Endothelial cell (in vitro differentiated cells): ENCODE results near the gene PC. TPM values are rescaled to one million over a fixed set of nuclear protein-coding genes. Genes with fewer than 3 reads are reported as not detected.
A peak's percentile ranks its signal among the peaks of the same experiment; 100 is the strongest.
"Not testable (repeated sequence)": the region's sequence is repeated elsewhere in the genome, so short reads cannot be mapped to it uniquely, and the experiment has no call there.

Experiments used
- DNase-seq: peaks from one replicate; pipeline ENCODE4 v3.0.0; 2021; ENCODE audit warnings: low spot score
- H3K27ac Mint-ChIP-seq: one replicate; pipeline ENCODE4 v1.8.0; 2021; ENCODE audit warnings: mixed read lengths, inconsistent platforms; ENCODE audit not compliant: unreplicated experiment
- H3K27me3 Mint-ChIP-seq: one replicate; pipeline ENCODE4 v1.8.0; 2021; ENCODE audit warnings: mild to moderate bottlenecking, moderate library complexity, mixed read lengths, inconsistent platforms; ENCODE audit not compliant: unreplicated experiment
- H3K36me3 Mint-ChIP-seq: one replicate; pipeline ENCODE4 v1.8.0; 2021; ENCODE audit warnings: mild to moderate bottlenecking, low read depth, mixed read lengths, inconsistent platforms; ENCODE audit not compliant: unreplicated experiment
- H3K4me1 Mint-ChIP-seq: one replicate; pipeline ENCODE4 v1.8.0; 2021; ENCODE audit warnings: mild to moderate bottlenecking, mixed read lengths, inconsistent platforms; ENCODE audit not compliant: unreplicated experiment
- H3K4me3 Mint-ChIP-seq: one replicate; pipeline ENCODE4 v1.8.0; 2021; ENCODE audit warnings: mild to moderate bottlenecking, mixed read lengths, inconsistent platforms; ENCODE audit not compliant: unreplicated experiment
- H3K9me3 Mint-ChIP-seq: one replicate; pipeline ENCODE4 v1.8.0; 2021; ENCODE audit warnings: mixed read lengths, inconsistent platforms; ENCODE audit not compliant: unreplicated experiment
- long read RNA-seq: library from polyadenylated mRNA; unstranded; transcript quantifications from one replicate; pipeline ENCODE4 v2.0.0, GENCODE V29; 2020; ENCODE audit not compliant: unreplicated experiment
- total RNA-seq: library from RNA; stranded (reverse); fragmentation: NEBNext Ultra II Directional; extraction: Animal tissue kit (Norgen Biotek cat#: 25700); gene quantifications from one replicate; pipeline ENCODE4 v1.2.1, GENCODE V29; 2021; ENCODE audit not compliant: unreplicated experiment
- TF ChIP-seq, protein P1 (sequence below): fragments of 200-600 bp; sonication (generic); IDR thresholded peaks from one replicate; pipeline ENCODE4 v1.5.0; 2021; ENCODE audit warnings: antibody characterized with exemption; ENCODE audit not compliant: unreplicated experiment

PC gene, protein sequence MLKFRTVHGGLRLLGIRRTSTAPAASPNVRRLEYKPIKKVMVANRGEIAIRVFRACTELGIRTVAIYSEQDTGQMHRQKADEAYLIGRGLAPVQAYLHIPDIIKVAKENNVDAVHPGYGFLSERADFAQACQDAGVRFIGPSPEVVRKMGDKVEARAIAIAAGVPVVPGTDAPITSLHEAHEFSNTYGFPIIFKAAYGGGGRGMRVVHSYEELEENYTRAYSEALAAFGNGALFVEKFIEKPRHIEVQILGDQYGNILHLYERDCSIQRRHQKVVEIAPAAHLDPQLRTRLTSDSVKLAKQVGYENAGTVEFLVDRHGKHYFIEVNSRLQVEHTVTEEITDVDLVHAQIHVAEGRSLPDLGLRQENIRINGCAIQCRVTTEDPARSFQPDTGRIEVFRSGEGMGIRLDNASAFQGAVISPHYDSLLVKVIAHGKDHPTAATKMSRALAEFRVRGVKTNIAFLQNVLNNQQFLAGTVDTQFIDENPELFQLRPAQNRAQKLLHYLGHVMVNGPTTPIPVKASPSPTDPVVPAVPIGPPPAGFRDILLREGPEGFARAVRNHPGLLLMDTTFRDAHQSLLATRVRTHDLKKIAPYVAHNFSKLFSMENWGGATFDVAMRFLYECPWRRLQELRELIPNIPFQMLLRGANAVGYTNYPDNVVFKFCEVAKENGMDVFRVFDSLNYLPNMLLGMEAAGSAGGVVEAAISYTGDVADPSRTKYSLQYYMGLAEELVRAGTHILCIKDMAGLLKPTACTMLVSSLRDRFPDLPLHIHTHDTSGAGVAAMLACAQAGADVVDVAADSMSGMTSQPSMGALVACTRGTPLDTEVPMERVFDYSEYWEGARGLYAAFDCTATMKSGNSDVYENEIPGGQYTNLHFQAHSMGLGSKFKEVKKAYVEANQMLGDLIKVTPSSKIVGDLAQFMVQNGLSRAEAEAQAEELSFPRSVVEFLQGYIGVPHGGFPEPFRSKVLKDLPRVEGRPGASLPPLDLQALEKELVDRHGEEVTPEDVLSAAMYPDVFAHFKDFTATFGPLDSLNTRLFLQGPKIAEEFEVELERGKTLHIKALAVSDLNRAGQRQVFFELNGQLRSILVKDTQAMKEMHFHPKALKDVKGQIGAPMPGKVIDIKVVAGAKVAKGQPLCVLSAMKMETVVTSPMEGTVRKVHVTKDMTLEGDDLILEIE
- total RNA-seq, result 5.8 TPM
- long read RNA-seq, full-length matches to known transcripts, result 1 of 3 reads
- long read RNA-seq, partial matches to known transcripts, result 1 of 3 reads
- long read RNA-seq, other reads (novel, unspliced or antisense), result 1 of 3 reads

- peak; percentile 98 for DNase-seq
- peak within 1 kb of the TSS; percentile 8 for H3K27ac Mint-ChIP-seq
- peaks cover 14% of the 10 kb centered on the region for H3K4me1 Mint-ChIP-seq
- TF ChIP-seq, protein P1, sequence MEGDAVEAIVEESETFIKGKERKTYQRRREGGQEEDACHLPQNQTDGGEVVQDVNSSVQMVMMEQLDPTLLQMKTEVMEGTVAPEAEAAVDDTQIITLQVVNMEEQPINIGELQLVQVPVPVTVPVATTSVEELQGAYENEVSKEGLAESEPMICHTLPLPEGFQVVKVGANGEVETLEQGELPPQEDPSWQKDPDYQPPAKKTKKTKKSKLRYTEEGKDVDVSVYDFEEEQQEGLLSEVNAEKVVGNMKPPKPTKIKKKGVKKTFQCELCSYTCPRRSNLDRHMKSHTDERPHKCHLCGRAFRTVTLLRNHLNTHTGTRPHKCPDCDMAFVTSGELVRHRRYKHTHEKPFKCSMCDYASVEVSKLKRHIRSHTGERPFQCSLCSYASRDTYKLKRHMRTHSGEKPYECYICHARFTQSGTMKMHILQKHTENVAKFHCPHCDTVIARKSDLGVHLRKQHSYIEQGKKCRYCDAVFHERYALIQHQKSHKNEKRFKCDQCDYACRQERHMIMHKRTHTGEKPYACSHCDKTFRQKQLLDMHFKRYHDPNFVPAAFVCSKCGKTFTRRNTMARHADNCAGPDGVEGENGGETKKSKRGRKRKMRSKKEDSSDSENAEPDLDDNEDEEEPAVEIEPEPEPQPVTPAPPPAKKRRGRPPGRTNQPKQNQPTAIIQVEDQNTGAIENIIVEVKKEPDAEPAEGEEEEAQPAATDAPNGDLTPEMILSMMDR, result no peak
- peak within 1 kb of the TSS; percentile 84 for H3K4me3 Mint-ChIP-seq
- H3K36me3 Mint-ChIP-seq, result peaks cover 5% of the 10 kb centered on the region
- H3K27me3 Mint-ChIP-seq, result peaks cover 3% of the 10 kb centered on the region
- H3K9me3 Mint-ChIP-seq, result no peaks in the 10 kb centered on the region
Observed at GRCh38 chr11:66958232-66958955, at the start of gene PC. TSS of gene PC (minus strand) at chr11:66958383. CDS start at chr11:66872159, 86,224 bp downstream.

- Mint-ChIP-seq H3K36me3 (no peaks in the 10 kb centered on the region), H3K27me3 (peaks cover 6% of the 10 kb centered on the region), H3K27ac (no peak overlapping the region), H3K4me3 (no peak overlapping the region), H3K9me3 (no peaks in the 10 kb centered on the region), H3K4me1 (peaks cover 5% of the 10 kb centered on the region)
- DNase-seq, result no peak
- TF ChIP-seq, protein P1, result no peak
Observed at GRCh38 chr11:67007126-67007525, 48.9 kb upstream of the PC start.

- H3K27me3 Mint-ChIP-seq, result peaks cover 6% of the 10 kb centered on the region
- no peak for DNase-seq
- H3K4me1 Mint-ChIP-seq, result peaks cover 7% of the 10 kb centered on the region
- no peaks in the 10 kb centered on the region for H3K36me3 Mint-ChIP-seq
- H3K27ac Mint-ChIP-seq, result no peak overlapping the region
- TF ChIP-seq, protein P1, result no peak
- no peak overlapping the region for H3K4me3 Mint-ChIP-seq
- H3K9me3 Mint-ChIP-seq, result no peaks in the 10 kb centered on the region
Observed at GRCh38 chr11:67006029-67006884, 48.1 kb upstream of the PC start.

GRCh38 chr11:67005200-67005599, 47.0 kb upstream of the PC start:
- H3K27me3 Mint-ChIP-seq, DNase-seq, H3K9me3 Mint-ChIP-seq, H3K4me3 Mint-ChIP-seq, H3K27ac Mint-ChIP-seq, H3K36me3 Mint-ChIP-seq: not testable (repeated sequence)
- H3K4me1 Mint-ChIP-seq, result peaks cover 12% of the 10 kb centered on the region
